HepG2 (cell line): ENCODE data around the gene GPC6. TPM values are rescaled to one million over a fixed set of nuclear protein-coding genes. Genes with fewer than 3 reads are reported as not detected.

ENCODE experiments used
- ATAC-seq: fragments of 200-7000 bp; cut with Tn5 transposase; 3 replicates; pipeline ENCODE4 v1.9.1; 2020; ENCODE audit warnings: mild to moderate bottlenecking, moderate library complexity
- BruUV-seq: library from RNA; stranded (reverse); fragments of 400-500 nt; replicated peaks from 2 replicates; lab custom pipeline; 2021; lab: Mats Ljungman, UMichigan
- CTCF ChIA-PET: fragments of 300-600 bp; formaldehyde crosslinking; extraction: SDS; loops from one replicate; lab custom pipeline; 2021; ENCODE audit warnings: low total read pairs, inconsistent platforms, low intra/inter-chr PET ratio; lab: Yijun Ruan, JAX
- POLR2A ChIA-PET: fragments of 350-600 bp; sonication (Branson Sonifier 250); formaldehyde crosslinking; loops from one replicate; lab custom pipeline; 2020; ENCODE audit warnings: antibody characterized with exemption, inconsistent platforms; lab: Yijun Ruan, JAX
- DNase-seq: peaks from one replicate; pipeline ENCODE4 v3.0.0-alpha.2; 2015; ENCODE audit warnings: low spot score
- FAIRE-seq: peaks from 3 replicates; lab custom pipeline; 2011; peaks lifted over from hg19 to GRCh38; lab: Jason Lieb, UNC
- H2AFZ ChIP-seq: one replicate; pipeline ENCODE4 v1.6.1; 2011; ENCODE audit warnings: low read length, inconsistent platforms
- H3K27ac ChIP-seq: fragments of 300-600 bp; 3 replicates; pipeline ENCODE4 v1.8.0; 2011; ENCODE audit warnings: mixed run types, mild to moderate bottlenecking, mixed read lengths, low read length, inconsistent platforms; ENCODE audit not compliant: insufficient read depth; ENCODE audit errors: extremely low read length
- H3K27me3 ChIP-seq, 2 experiments: fragments of 200-600 bp in 1 of 2; 2 replicates in 1 of 2; 3 replicates in 1 of 2; pipeline versions ENCODE4 v1.6.0 to v1.8.0; 2011; ENCODE audit warnings: low read length in 2 of 2, mild to moderate bottlenecking in 2 of 2, moderate library complexity in 2 of 2, inconsistent platforms in 1 of 2; ENCODE audit not compliant: insufficient read depth in 2 of 2, control insufficient read depth in 1 of 2
- H3K36me3 ChIP-seq, 2 experiments: fragments of 200-600 bp in 1 of 2; replicated peaks in 1 of 2; 2 replicates in 1 of 2; 3 replicates in 1 of 2; pipeline versions ENCODE4 v1.5.1 to v1.8.0; 2011; ENCODE audit warnings: low read length in 2 of 2, inconsistent platforms in 1 of 2; ENCODE audit not compliant: insufficient read depth in 2 of 2, control insufficient read depth in 1 of 2
- H3K4me1 ChIP-seq: 2 replicates; pipeline ENCODE4 v1.5.1; 2012; ENCODE audit warnings: low read length, inconsistent platforms; ENCODE audit not compliant: insufficient read depth
- H3K4me2 ChIP-seq: 2 replicates; pipeline ENCODE4 v1.6.0; 2011; ENCODE audit warnings: low read depth, low read length, inconsistent platforms
- H3K4me3 ChIP-seq, 3 experiments: fragments of 200-600 bp in 1 of 3; sonication (generic), shearing (Covaris generic) in 1 of 3; replicated peaks in 1 of 3; 2 replicates each; pipeline ENCODE4 v1.5.1; 2011 to 2016; ENCODE audit warnings: low read length in 3 of 3, inconsistent platforms in 2 of 3, low read depth in 2 of 3, mild to moderate bottlenecking in 2 of 3, control low read depth in 1 of 3, mixed read lengths in 1 of 3; ENCODE audit not compliant: insufficient read depth in 1 of 3
- H3K79me2 ChIP-seq: one replicate; pipeline ENCODE4 v1.6.1; 2011; ENCODE audit warnings: low read length, inconsistent platforms; ENCODE audit not compliant: insufficient read depth
- H3K9ac ChIP-seq: 2 replicates; pipeline ENCODE4 v1.6.0; 2011; ENCODE audit warnings: mild to moderate bottlenecking, low read depth, low read length, inconsistent platforms; ENCODE audit not compliant: insufficient read depth
- H3K9me3 ChIP-seq: 2 replicates; pipeline ENCODE4 v1.5.1; 2012; ENCODE audit warnings: mild to moderate bottlenecking, low read length
- H4K20me1 ChIP-seq: 2 replicates; pipeline ENCODE4 v1.6.0; 2011; ENCODE audit warnings: inconsistent platforms, mild to moderate bottlenecking, low read length, moderate library complexity; ENCODE audit not compliant: insufficient read depth
- ARNT ChIP-seq: fragments of 450-650 bp; IDR thresholded peaks from 2 replicates; pipeline ENCODE4 v1.6.1; 2017
- CBX1 ChIP-seq: IDR thresholded peaks from one replicate; pipeline ENCODE4 v1.6.1; 2016; ENCODE audit warnings: antibody characterized with exemption, low read depth
- CCAR2 ChIP-seq: fragments of 200-400 bp; formaldehyde crosslinking; optimal IDR thresholded peaks from 2 replicates; pipeline ENCODE3; 2018; ENCODE audit warnings: low read depth, mild to moderate bottlenecking, low read length, moderate library complexity
- DPF2 ChIP-seq: sonication (generic); formaldehyde crosslinking; IDR thresholded peaks from 2 replicates; pipeline ENCODE4 v1.4.0; 2020; ENCODE audit warnings: mild to moderate bottlenecking, low read depth, missing genetic modification reagents, borderline replicate concordance
- HES4 ChIP-seq: sonication (generic); formaldehyde crosslinking; IDR thresholded peaks from 2 replicates; pipeline ENCODE4 v1.9.0; 2021; ENCODE audit warnings: mild to moderate bottlenecking, missing genetic modification reagents, borderline replicate concordance
- HNRNPL ChIP-seq: fragments of 200-400 bp; formaldehyde crosslinking; IDR thresholded peaks from 2 replicates; pipeline ENCODE4 v1.6.1; 2017; ENCODE audit warnings: mild to moderate bottlenecking, low read depth, low read length
- MAFG ChIP-seq: sonication (generic); formaldehyde crosslinking; IDR thresholded peaks from 2 replicates; pipeline ENCODE4 v1.5.1; 2020; ENCODE audit warnings: mild to moderate bottlenecking, missing genetic modification reagents
- MTF2 ChIP-seq: sonication (generic); formaldehyde crosslinking; IDR thresholded peaks from 2 replicates; pipeline ENCODE4 v1.5.0; 2020; ENCODE audit warnings: missing genetic modification reagents, borderline replicate concordance
- NFE2L2 ChIP-seq: fragments of 150-350 bp; IDR thresholded peaks from 2 replicates; pipeline ENCODE4 v1.6.1; 2014; ENCODE audit warnings: low read length
- NPAS2 ChIP-seq: sonication (generic); formaldehyde crosslinking; IDR thresholded peaks from 2 replicates; pipeline ENCODE4 v1.8.0; 2022; ENCODE audit warnings: mild to moderate bottlenecking, missing genetic modification reagents, borderline replicate concordance
- PAWR ChIP-seq: sonication (generic); formaldehyde crosslinking; IDR thresholded peaks from 2 replicates; pipeline ENCODE4 v1.4.0; 2020; ENCODE audit warnings: missing genetic modification reagents, mild to moderate bottlenecking, borderline replicate concordance
- SMYD3 ChIP-seq: sonication (generic); formaldehyde crosslinking; IDR thresholded peaks from 2 replicates; pipeline ENCODE4 v1.8.1; 2023; ENCODE audit warnings: mild to moderate bottlenecking, missing genetic modification reagents
- SOX13 ChIP-seq, 3 experiments: fragments of 450-650 bp in 1 of 3; sonication (generic) in 1 of 3; formaldehyde crosslinking in 1 of 3; IDR thresholded peaks in 2 of 3; conservative IDR thresholded peaks in 1 of 3; 2 replicates each; pipeline versions ENCODE4 v1.5.0 to v1.6.1; 2016 to 2020; ENCODE audit warnings: antibody characterized with exemption in 1 of 3, mild to moderate bottlenecking in 1 of 3, missing compliant biosample characterization in 1 of 3, missing genetic modification reagents in 1 of 3, moderate library complexity in 1 of 3
- SOX5 ChIP-seq: IDR thresholded peaks from 2 replicates; pipeline ENCODE4 v1.6.1; 2016; ENCODE audit warnings: borderline replicate concordance
- ZBTB3 ChIP-seq: sonication (generic); formaldehyde crosslinking; IDR thresholded peaks from 2 replicates; pipeline ENCODE4 v1.4.0; 2020; ENCODE audit warnings: low read depth, mild to moderate bottlenecking, moderate library complexity, missing genetic modification reagents, borderline replicate concordance
- ZNF367 ChIP-seq: sonication (generic); formaldehyde crosslinking; IDR thresholded peaks from 2 replicates; pipeline ENCODE4 v1.4.0; 2020; ENCODE audit warnings: missing genetic modification reagents, borderline replicate concordance
- ZNF607 ChIP-seq: sonication (generic); formaldehyde crosslinking; IDR thresholded peaks from 2 replicates; pipeline ENCODE4 v1.5.1; 2020; ENCODE audit warnings: missing genetic modification reagents, mild to moderate bottlenecking, borderline replicate concordance
- ZNF713 ChIP-seq: sonication (generic); formaldehyde crosslinking; IDR thresholded peaks from 2 replicates; pipeline ENCODE4 v1.4.0; 2020; ENCODE audit warnings: mild to moderate bottlenecking, missing genetic modification reagents
- WGBS: methylation state at CpG from one replicate; pipeline ENCODE4 v1.1.6; 2017; ENCODE audit warnings: low lambda C conversion rate; 5-methylcytosine and 5-hydroxymethylcytosine counted together
- in situ Hi-C: cut with HindIII; loops from 2 replicates; pipeline ENCODE4 v1.10.0; 2017; ENCODE audit warnings: low pct_unique_long_range_greater_than_20kb; ENCODE audit not compliant: extremely low pct_ligation_motif_present
- intact Hi-C: fragments of 100-400 bp; cut with micrococcal nuclease; formaldehyde crosslinking; loops from one replicate; pipeline ENCODE4 v1.10.0; 2022; ENCODE audit not compliant: unreplicated experiment
- polyA plus RNA-seq, 8 experiments: library from polyadenylated mRNA; depleted of rRNA in 3 of 8; stranded (reverse) in 7 of 8; unstranded in 1 of 8; fragments of >200 nt; fragmentation: Illumina TruSeq in 4 of 8; extraction: Trizol in 4 of 8; gene quantifications; 2 replicates each; pipeline versions ENCODE4 v1.2.1 to v1.2.3, GENCODE V29; 2011 to 2016; ENCODE audit warnings: low read depth in 4 of 8, missing spikeins in 1 of 8, mixed read lengths in 1 of 8; ENCODE audit not compliant: insufficient read depth in 1 of 8
- total RNA-seq, 5 experiments: library from RNA; depleted of rRNA; stranded (reverse); fragments of >200 nt; fragmentation: Illumina TruSeq; extraction: Trizol; gene quantifications; 2 replicates each; pipeline ENCODE4 v1.2.3, GENCODE V29; 2016; ENCODE audit warnings: low read depth in 1 of 5

Gene GPC6
- total and polyA plus RNA-seq, 2 of the 13 experiments (the other 11 are each of a cell fraction or from before 2014, with no cell fraction given) = 24.5 to 33.9 TPM

DNA sequence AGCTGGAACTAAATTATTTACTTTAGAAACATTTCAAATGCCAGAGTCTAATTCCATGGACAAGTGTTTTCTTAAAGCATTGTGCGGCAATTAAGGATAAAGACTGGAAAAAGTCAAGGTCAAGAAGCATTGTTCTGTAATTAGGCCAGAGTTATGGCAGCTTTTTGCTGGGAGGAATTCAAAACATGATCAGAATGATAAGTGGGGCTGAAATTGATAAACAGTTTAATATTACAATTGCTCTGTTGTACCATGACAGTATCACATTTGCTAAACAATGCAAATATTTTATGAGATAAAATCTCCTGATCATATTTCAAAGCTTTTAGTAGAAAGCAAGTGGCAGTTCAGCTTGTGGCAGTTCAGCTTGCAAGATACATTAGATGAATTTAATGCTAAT is 513.7 kb downstream of the GPC6 start:
- in situ Hi-C loops = no loop called here
- H3K9ac ChIP-seq = no peak overlapping the region
- WGBS = 93% methylated on average over 1 of the region's 1 CpG
- no peaks in the 10 kb centered on the region for H3K9me3 ChIP-seq
- H3K4me1 ChIP-seq = peaks cover 8% of the 10 kb centered on the region
- H3K4me2 ChIP-seq = no peak overlapping the region
- no peak for FAIRE-seq
- H2AFZ ChIP-seq = no peak overlapping the region
- BruUV-seq = no TSS peak
- no peak overlapping the region for H3K4me3 ChIP-seq
- no peak overlapping the region for H3K27ac ChIP-seq
- H3K36me3 ChIP-seq = no peaks in the 10 kb centered on the region
- ChIA-PET POLR2A (no interaction called here), CTCF (no interaction called here)
- no peaks in the 10 kb centered on the region for H4K20me1 ChIP-seq
- H3K79me2 ChIP-seq = no peaks in the 10 kb centered on the region
- intact Hi-C loops = no loop called here
- no peaks in the 10 kb centered on the region for H3K27me3 ChIP-seq
- no peak for DNase-seq
- TF ChIP-seq SOX5 (CRISPR knock-in tag) (peak; percentile 27; the same call in 1 of the 2 replicates), DPF2 (CRISPR knock-in tag) (no peak), SOX13 (IDR thresholded peaks at IDR 0.05) (no peak), SOX13 (CRISPR knock-in tag; conservative IDR thresholded peaks at IDR 0.05 in 1 of 2, IDR thresholded peaks at IDR 0.05 in 1 of 2) (peak in 1 of 2 experiments; percentile 50; a peak in 1 of 4 replicates), SMYD3 (CRISPR knock-in tag) (no peak), CCAR2 (no peak)
- TF ChIP-seq, all 625 proteins: peak for 2
- no peak for ATAC-seq

DNA sequence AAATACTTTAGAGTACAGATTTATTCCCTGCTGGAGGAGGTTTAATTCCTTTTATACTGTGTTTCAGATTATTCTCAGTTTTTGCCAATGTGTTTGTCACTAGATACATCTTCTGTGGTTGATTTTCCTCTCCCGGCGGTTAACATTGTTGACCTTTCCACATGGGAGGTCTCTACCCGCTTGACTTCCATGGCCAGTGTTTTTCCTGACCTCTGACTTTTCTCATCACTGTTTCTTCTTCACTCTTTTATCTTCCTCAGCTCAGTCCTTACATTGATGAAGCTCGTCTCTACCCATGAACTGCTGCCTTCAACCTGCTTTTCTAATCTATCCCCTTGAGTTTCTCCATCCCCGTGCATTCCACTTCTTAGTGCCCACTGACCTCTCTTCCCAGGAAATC is 517.4 kb downstream of the GPC6 start:
- intact Hi-C loops = no loop called here
- TF ChIP-seq NFE2L2 = no peak
- no peak for TF ChIP-seq NPAS2 (CRISPR knock-in tag)
- TF ChIP-seq PAWR = no peak
- TF ChIP-seq ZBTB3 (CRISPR knock-in tag) = no peak
- TF ChIP-seq CBX1 = no peak
- TF ChIP-seq ARNT = no peak
- no peak for TF ChIP-seq ZNF367 (CRISPR knock-in tag)
- TF ChIP-seq HNRNPL = no peak
- TF ChIP-seq ZNF607 (CRISPR knock-in tag) = no peak
- no peak for TF ChIP-seq MAFG (CRISPR knock-in tag)
- TF ChIP-seq MTF2 = no peak
- no peak for TF ChIP-seq ZNF713
- TF ChIP-seq HES4 = no peak
- H3K9ac ChIP-seq = no peak overlapping the region
- H3K4me1 ChIP-seq = peaks cover 24% of the 10 kb centered on the region
- DNase-seq = no peak
- ChIA-PET POLR2A (no interaction called here), CTCF (no interaction called here)
- H3K27ac ChIP-seq = no peak overlapping the region
- no peaks in the 10 kb centered on the region for H3K9me3 ChIP-seq
- no peaks in the 10 kb centered on the region for H3K36me3 ChIP-seq
- FAIRE-seq = no peak
- BruUV-seq = no TSS peak
- H4K20me1 ChIP-seq = no peaks in the 10 kb centered on the region
- no peak overlapping the region for H3K4me3 ChIP-seq
- whole genome bisulfite sequencing = 95% methylated on average over 5 of the region's 5 CpGs
- no peaks in the 10 kb centered on the region for H3K27me3 ChIP-seq
- in situ Hi-C loops = no loop called here
- no peaks in the 10 kb centered on the region for H3K79me2 ChIP-seq
- no peak for ATAC-seq
- no peak overlapping the region for H3K4me2 ChIP-seq
- no peak overlapping the region for H2AFZ ChIP-seq
